22Rv1 (cell line): ENCODE results near the gene FAM222A.

Source experiments
- H3K27ac ChIP-seq: fragments of 450-650 bp; 2 replicates; pipeline ENCODE4 v1.5.1; 2017
- CTCF ChIP-seq: fragments of 450-650 bp; IDR thresholded peaks from 2 replicates; pipeline ENCODE4 v1.5.1; 2017; ENCODE audit warnings: mild to moderate bottlenecking
- ZFX ChIP-seq: fragments of 450-650 bp; IDR thresholded peaks from 2 replicates; pipeline ENCODE4 v1.6.1; 2017; ENCODE audit warnings: antibody characterized with exemption, borderline replicate concordance

The FAM222A gene

GRCh38 chr12:109741286-109741969, 27.8 kb downstream of the FAM222A start:
- TF ChIP-seq CTCF = no peak
- TF ChIP-seq ZFX = no peak

GRCh38 chr12:109741970-109742703, 28.5 kb downstream of the FAM222A start:
- no peak for TF ChIP-seq CTCF
- TF ChIP-seq ZFX = no peak
- no peak overlapping the region for H3K27ac ChIP-seq

More at GRCh38 chr12:109741286-109741969, 27.8 kb downstream of the FAM222A start:
- no peak overlapping the region for H3K27ac ChIP-seq

- no peak overlapping the region for H3K27ac ChIP-seq
- TF ChIP-seq CTCF (no peak), ZFX (no peak)
These were observed 29.7 kb downstream of the FAM222A start for GRCh38 chr12:109743076-109743910.

- H3K27ac ChIP-seq = no peak overlapping the region
- no peak for TF ChIP-seq CTCF
- no peak for TF ChIP-seq ZFX
These were observed 30.4 kb downstream of the FAM222A start for GRCh38 chr12:109744026-109744425.

- no peak overlapping the region for H3K27ac ChIP-seq
- TF ChIP-seq CTCF (no peak), ZFX (no peak)
These were observed 31.6 kb downstream of the FAM222A start for GRCh38 chr12:109744986-109745942.
